ENCODE measurements around the gene STAG1. TPM values are rescaled to one million over a fixed set of nuclear protein-coding genes. Genes with fewer than 3 reads are reported as not detected.

Gene STAG1
- polyA plus RNA-seq, 2 of the 4 experiments (the other 2 are of a cell fraction), result 12.8 to 19.2 TPM

GRCh38 chr3:136639069-136639468, 113.1 kb downstream of the STAG1 start:
- Histone ChIP-seq H3K9me3 (no peaks in the 10 kb centered on the region), H3K4me1 (peaks cover 6% of the 10 kb centered on the region; the same call in 1 of the 3 replicates), H3K4me3 (no peak overlapping the region), H3K4me2 (no peak overlapping the region), H3K27ac (no peak overlapping the region)
- no peak for TF ChIP-seq HOXA7 (CRISPR knock-in tag; IDR thresholded peaks at IDR 0.05)
- no peak for TF ChIP-seq TFCP2L1 (CRISPR knock-in tag; IDR thresholded peaks at IDR 0.05)
- TF ChIP-seq RNF2 (IDR thresholded peaks at IDR 0.05; ENCODE audit: borderline replicate concordance, low read depth), result no peak
- TF ChIP-seq PHF8 (IDR thresholded peaks at IDR 0.05; ENCODE audit: borderline replicate concordance, low read depth), result no peak
- no peak for TF ChIP-seq EHF (CRISPR knock-in tag; IDR thresholded peaks at IDR 0.05)
- ATAC-seq (no peak), FAIRE-seq (no peak), DNase-seq (ENCODE audit: low read depth in 1 of 2, low spot score in 1 of 2) (no peak)
- WGBS (ENCODE audit: missing lambda C conversion rate), result 92% methylated on average over 1 of the region's 1 CpG
- ChIA-PET CTCF (no interaction called here), POLR2A (no interaction called here)

GRCh38 chr3:136637176-136637575, 115.0 kb downstream of the STAG1 start:
- Histone ChIP-seq H3K4me1 (peaks cover 19% of the 10 kb centered on the region), H3K4me3 (no peak overlapping the region), H3K9me3 (no peaks in the 10 kb centered on the region), H3K4me2 (no peak overlapping the region), H3K27ac (no peak overlapping the region)
- DNase-seq (ENCODE audit: low read depth in 1 of 2, low spot score in 1 of 2) (no peak), ATAC-seq (no peak), FAIRE-seq (no peak)
- WGBS (ENCODE audit: missing lambda C conversion rate), result 78% methylated on average over 2 of the region's 2 CpGs
- ChIA-PET POLR2A (no interaction called here), CTCF (interaction anchor here (1.1 kb wide), 1 partner anchor 377 kb away, joined by 3 read pairs; no protein-coding TSS in a partner anchor)
- TF ChIP-seq RFX5 (IDR thresholded peaks at IDR 0.05) (no peak), RARB (CRISPR knock-in tag; IDR thresholded peaks at IDR 0.05) (no peak), CHD2 (IDR thresholded peaks at IDR 0.05; ENCODE audit: low read length, partially characterized antibody) (no peak), FOSL2 (IDR thresholded peaks at IDR 0.05) (no peak), FOSL2 (CRISPR knock-in tag; IDR thresholded peaks at IDR 0.05) (no peak), ESRRA (IDR thresholded peaks at IDR 0.05; ENCODE audit: borderline replicate concordance, low read length) (no peak), BCL3 (IDR thresholded peaks at IDR 0.05) (no peak)
- TF ChIP-seq, protein P1, sequence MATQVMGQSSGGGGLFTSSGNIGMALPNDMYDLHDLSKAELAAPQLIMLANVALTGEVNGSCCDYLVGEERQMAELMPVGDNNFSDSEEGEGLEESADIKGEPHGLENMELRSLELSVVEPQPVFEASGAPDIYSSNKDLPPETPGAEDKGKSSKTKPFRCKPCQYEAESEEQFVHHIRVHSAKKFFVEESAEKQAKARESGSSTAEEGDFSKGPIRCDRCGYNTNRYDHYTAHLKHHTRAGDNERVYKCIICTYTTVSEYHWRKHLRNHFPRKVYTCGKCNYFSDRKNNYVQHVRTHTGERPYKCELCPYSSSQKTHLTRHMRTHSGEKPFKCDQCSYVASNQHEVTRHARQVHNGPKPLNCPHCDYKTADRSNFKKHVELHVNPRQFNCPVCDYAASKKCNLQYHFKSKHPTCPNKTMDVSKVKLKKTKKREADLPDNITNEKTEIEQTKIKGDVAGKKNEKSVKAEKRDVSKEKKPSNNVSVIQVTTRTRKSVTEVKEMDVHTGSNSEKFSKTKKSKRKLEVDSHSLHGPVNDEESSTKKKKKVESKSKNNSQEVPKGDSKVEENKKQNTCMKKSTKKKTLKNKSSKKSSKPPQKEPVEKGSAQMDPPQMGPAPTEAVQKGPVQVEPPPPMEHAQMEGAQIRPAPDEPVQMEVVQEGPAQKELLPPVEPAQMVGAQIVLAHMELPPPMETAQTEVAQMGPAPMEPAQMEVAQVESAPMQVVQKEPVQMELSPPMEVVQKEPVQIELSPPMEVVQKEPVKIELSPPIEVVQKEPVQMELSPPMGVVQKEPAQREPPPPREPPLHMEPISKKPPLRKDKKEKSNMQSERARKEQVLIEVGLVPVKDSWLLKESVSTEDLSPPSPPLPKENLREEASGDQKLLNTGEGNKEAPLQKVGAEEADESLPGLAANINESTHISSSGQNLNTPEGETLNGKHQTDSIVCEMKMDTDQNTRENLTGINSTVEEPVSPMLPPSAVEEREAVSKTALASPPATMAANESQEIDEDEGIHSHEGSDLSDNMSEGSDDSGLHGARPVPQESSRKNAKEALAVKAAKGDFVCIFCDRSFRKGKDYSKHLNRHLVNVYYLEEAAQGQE (IDR thresholded peaks at IDR 0.05), result no peak

DNA sequence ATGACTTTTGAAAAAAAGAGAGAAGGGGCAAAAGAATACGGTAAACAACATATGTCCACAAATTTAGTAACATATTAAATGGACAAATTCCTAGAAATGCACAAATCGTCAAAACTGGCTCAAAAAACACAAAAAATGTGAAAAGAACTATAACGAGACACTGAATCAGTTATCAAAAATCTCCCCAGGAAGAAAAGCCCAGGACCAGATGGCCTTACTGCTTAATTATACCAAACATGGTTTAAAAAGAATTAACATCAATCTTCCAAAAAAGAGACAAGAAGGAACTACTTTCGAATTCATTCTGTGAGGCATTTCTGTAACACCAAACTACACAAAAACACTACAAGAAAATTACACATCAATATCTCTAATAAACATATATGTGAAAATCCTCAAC, 117.4 kb downstream of the STAG1 start:
- Histone ChIP-seq H3K4me1 (peaks cover 35% of the 10 kb centered on the region), H3K4me2 (no peak overlapping the region), H3K9me3 (no peaks in the 10 kb centered on the region), H3K4me3 (no peak overlapping the region), H3K27ac (no peak overlapping the region)
- no peak for TF ChIP-seq JUN (IDR thresholded peaks at IDR 0.05)
- FAIRE-seq, result no peak
- POLR2A ChIA-PET, result no interaction called here
- WGBS (ENCODE audit: missing lambda C conversion rate), result 87% methylated on average over 4 of the region's 4 CpGs
- no peak for ATAC-seq
- CTCF ChIA-PET, result interaction anchor here (0.7 kb wide), 1 partner anchor 558 kb away, joined by 3 read pairs; no protein-coding TSS in a partner anchor
- DNase-seq (ENCODE audit: low read depth in 1 of 2, low spot score in 1 of 2), result no peak

DNA sequence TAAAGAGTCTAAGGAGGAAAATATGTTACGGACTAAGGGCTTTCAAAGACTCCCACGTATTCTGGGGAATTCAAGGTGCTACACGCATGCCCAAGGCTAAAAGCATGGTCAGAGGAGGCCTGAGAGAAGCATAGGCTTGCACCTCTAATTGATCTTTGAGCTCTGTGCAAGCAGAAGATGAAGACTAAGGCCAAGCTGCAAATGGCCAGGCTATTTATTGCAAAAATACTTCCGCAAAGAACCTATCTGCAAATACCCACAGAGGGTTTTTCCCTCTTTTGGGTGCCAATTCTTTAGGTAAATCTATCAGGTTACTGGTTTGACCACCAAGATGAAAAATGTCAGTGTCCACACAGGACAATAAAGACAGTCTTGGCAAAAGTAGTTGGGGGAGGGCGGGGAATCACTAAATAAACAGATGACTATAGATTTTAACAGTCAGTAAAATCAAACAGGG, 119.5 kb downstream of the STAG1 start:
- 51% methylated on average over 5 of the region's 5 CpGs for WGBS (ENCODE audit: missing lambda C conversion rate)
- TF ChIP-seq FOSB (CRISPR knock-in tag; IDR thresholded peaks at IDR 0.05), result no peak
- no peak for TF ChIP-seq PHF8 (IDR thresholded peaks at IDR 0.05; ENCODE audit: borderline replicate concordance, low read depth)
- no peak for TF ChIP-seq MYC (IDR thresholded peaks at IDR 0.05; ENCODE audit: borderline replicate concordance, low read length)
- TF ChIP-seq NR3C1 (IDR thresholded peaks at IDR 0.05), result no peak
- no peak for TF ChIP-seq PBX3 (IDR thresholded peaks at IDR 0.05)
- no peak for TF ChIP-seq GATA3 (IDR thresholded peaks at IDR 0.05; ENCODE audit: borderline replicate concordance)
- no peak overlapping the region for H3K4me3 ChIP-seq
- H3K9me3 ChIP-seq, result no peaks in the 10 kb centered on the region
- H3K4me2 ChIP-seq, result peak overlapping the region; percentile 66
- H3K4me1 ChIP-seq, result peaks cover 30% of the 10 kb centered on the region
- FAIRE-seq (no peak), DNase-seq (ENCODE audit: low read depth in 1 of 2, low spot score in 1 of 2) (peak in 1 of 2 experiments; percentile 23), ATAC-seq (peak in 1 of 2 experiments; percentile 38; a peak in 3 of 6 replicates)
- ChIA-PET CTCF (interaction anchor here (0.6 kb wide), 1 partner anchor 186 kb away, joined by 3 read pairs; no protein-coding TSS in a partner anchor), POLR2A (no interaction called here)
- peak overlapping the region in 1 of 2 experiments; percentile 64; a peak in 3 of 6 replicates for H3K27ac ChIP-seq
